BLaER1 (cell line): ENCODE measurements around the gene SMIM38.

Source experiments
- H3K27ac ChIP-seq: shearing (Covaris generic); formaldehyde crosslinking; 2 replicates; pipeline ENCODE4 v1.8.1; 2022
- H3K27me3 ChIP-seq: shearing (Covaris generic); formaldehyde crosslinking; 2 replicates; pipeline ENCODE4 v1.8.1; 2022
- H3K36me3 ChIP-seq: shearing (Covaris generic); formaldehyde crosslinking; 2 replicates; pipeline ENCODE4 v1.8.1; 2022
- H3K4me1 ChIP-seq: shearing (Covaris generic); formaldehyde crosslinking; 2 replicates; pipeline ENCODE4 v1.8.1; 2022
- H3K4me2 ChIP-seq: shearing (Covaris generic); formaldehyde crosslinking; 2 replicates; pipeline ENCODE4 v1.8.1; 2022
- H3K4me3 ChIP-seq: shearing (Covaris generic); formaldehyde crosslinking; 2 replicates; pipeline ENCODE4 v1.8.1; 2022
- H3K9ac ChIP-seq: shearing (Covaris generic); formaldehyde crosslinking; 2 replicates; pipeline ENCODE4 v1.8.1; 2022
- H3K9me3 ChIP-seq: shearing (Covaris generic); formaldehyde crosslinking; 2 replicates; pipeline ENCODE4 v1.8.1; 2022
- H4K20me1 ChIP-seq: shearing (Covaris generic); formaldehyde crosslinking; 2 replicates; pipeline ENCODE4 v1.8.1; 2022
- Cebpa-rat ChIP-seq: shearing (Covaris generic); IDR thresholded peaks from 2 replicates; pipeline ENCODE4 v1.8.1; 2022

SMIM38 gene

GRCh38 chr11:69204941-69205742 lies 49.4 kb downstream of the SMIM38 start:
- Histone ChIP-seq H3K9ac (no peak overlapping the region), H3K36me3 (no peaks in the 10 kb centered on the region), H4K20me1 (no peaks in the 10 kb centered on the region), H3K4me2 (no peak overlapping the region), H3K27ac (no peak overlapping the region), H3K9me3 (peaks cover 13% of the 10 kb centered on the region; the same call in 1 of the 2 replicates), H3K4me1 (peaks cover 10% of the 10 kb centered on the region), H3K27me3 (no peaks in the 10 kb centered on the region), H3K4me3 (no peak overlapping the region)
- TF ChIP-seq Cebpa-rat = no peak
